ENCODE measurements around the gene USP10.

The USP10 gene

GRCh38 chr16:84778720-84779119 is 78.9 kb downstream of the USP10 start:
- DNase-seq = no peak

GRCh38 chr16:84780063-84780462 is 80.3 kb downstream of the USP10 start:
- no peak for DNase-seq

GRCh38 chr16:84780544-84781376 is 81.0 kb downstream of the USP10 start:
- no peak for DNase-seq

- DNase-seq = no peak
Observed at GRCh38 chr16:84782846-84783245, 83.0 kb downstream of the USP10 start.

- no peak for DNase-seq
Observed at GRCh38 chr16:84785843-84786581, 86.2 kb downstream of the USP10 start.

GRCh38 chr16:84786605-84787262 is 86.9 kb downstream of the USP10 start:
- no peak for DNase-seq

- no peak for DNase-seq
Observed at GRCh38 chr16:84787263-84787622, 87.4 kb downstream of the USP10 start.

GRCh38 chr16:84788920-84789391 is 89.2 kb downstream of the USP10 start:
- DNase-seq = no peak

GRCh38 chr16:84789431-84789830 is 89.6 kb downstream of the USP10 start:
- DNase-seq = no peak

- no peak for DNase-seq
Observed at GRCh38 chr16:84790301-84790700, 90.5 kb downstream of the USP10 start.

GRCh38 chr16:84791088-84791487 is 91.3 kb downstream of the USP10 start:
- DNase-seq = no peak

- no peak for DNase-seq
Observed at GRCh38 chr16:84791501-84791900, 91.7 kb downstream of the USP10 start.

- DNase-seq = no peak
Observed at GRCh38 chr16:84794186-84794585, 94.4 kb downstream of the USP10 start.

GRCh38 chr16:84794626-84795025 is 94.8 kb downstream of the USP10 start:
- DNase-seq = no peak

GRCh38 chr16:84795329-84796053 is 95.7 kb downstream of the USP10 start:
- DNase-seq = no peak

- DNase-seq = no peak
Observed at GRCh38 chr16:84800158-84800978, 100.6 kb downstream of the USP10 start.

- no peak for DNase-seq
Observed at GRCh38 chr16:84803146-84803545, 103.3 kb downstream of the USP10 start.

GRCh38 chr16:84804326-84804725 is 104.5 kb downstream of the USP10 start:
- no peak for DNase-seq

- DNase-seq = no peak
Observed at GRCh38 chr16:84806256-84806889, 106.6 kb downstream of the USP10 start.

- no peak for DNase-seq
Observed at GRCh38 chr16:84806890-84807258, 107.1 kb downstream of the USP10 start.

- DNase-seq = no peak
Observed at GRCh38 chr16:84807776-84808175, 108.0 kb downstream of the USP10 start.

GRCh38 chr16:84808826-84809225 is 109.0 kb downstream of the USP10 start:
- DNase-seq = no peak
